H1 (cell line): ENCODE data around the gene ARHGAP8. TPM values are rescaled to one million over a fixed set of nuclear protein-coding genes. Genes with fewer than 3 reads are reported as not detected.

Experiments
- CTCF ChIA-PET: fragments of 300-600 bp; sonication (Branson Sonifier 250); formaldehyde crosslinking; loops from one replicate; lab custom pipeline; 2021; ENCODE audit not compliant: partially characterized antibody; lab: Charles Lee
- POLR2A ChIA-PET: fragments of 300-600 bp; sonication (Branson Sonifier 250); formaldehyde crosslinking; loops from one replicate; lab custom pipeline; 2021; ENCODE audit warnings: inconsistent platforms; ENCODE audit not compliant: partially characterized antibody; lab: Charles Lee
- DNase-seq, 2 experiments: peaks; one replicate each; pipeline versions ENCODE4 v3.0.0 to v3.0.0-alpha.2; 2010 to 2022; ENCODE audit warnings: low spot score in 2 of 2, low read depth in 1 of 2, mixed read lengths in 1 of 2
- FAIRE-seq: peaks from 2 replicates; lab custom pipeline; 2011; peaks lifted over from hg19 to GRCh38; lab: Jason Lieb, UNC
- H2AFZ ChIP-seq: 2 replicates; pipeline ENCODE4 v1.8.1; 2012; ENCODE audit warnings: low read length, inconsistent platforms
- H2AK5ac ChIP-seq: 2 replicates; pipeline ENCODE4 v1.6.1; 2013; ENCODE audit warnings: low read depth, low read length
- H2BK120ac ChIP-seq: replicated peaks from 2 replicates; pipeline ENCODE3; 2013; ENCODE audit warnings: low read depth, low read length, inconsistent platforms
- H2BK12ac ChIP-seq: 2 replicates; pipeline ENCODE4 v1.6.1; 2013; ENCODE audit warnings: low read depth, low read length
- H2BK15ac ChIP-seq: 2 replicates; pipeline ENCODE4 v1.6.1; 2013; ENCODE audit warnings: low read length
- H2BK20ac ChIP-seq: 2 replicates; pipeline ENCODE4 v1.6.1; 2013; ENCODE audit warnings: low read length
- H2BK5ac ChIP-seq: 2 replicates; pipeline ENCODE4 v1.6.1; 2013; ENCODE audit warnings: low read depth, low read length
- H3K14ac ChIP-seq: 2 replicates; pipeline ENCODE4 v1.6.1; 2013; ENCODE audit warnings: inconsistent platforms; ENCODE audit not compliant: insufficient read length
- H3K18ac ChIP-seq: 2 replicates; pipeline ENCODE4 v1.6.1; 2013; ENCODE audit warnings: low read length; ENCODE audit errors: extremely low read depth
- H3K23ac ChIP-seq: 2 replicates; pipeline ENCODE4 v1.6.1; 2013; ENCODE audit warnings: inconsistent platforms; ENCODE audit not compliant: insufficient read length
- H3K23me2 ChIP-seq: 2 replicates; pipeline ENCODE4 v1.6.1; 2013; ENCODE audit warnings: low read depth, low read length
- H3K27ac ChIP-seq: 2 replicates; pipeline ENCODE4 v1.6.1; 2011; ENCODE audit warnings: low read depth, low read length, inconsistent platforms
- H3K27me3 ChIP-seq, 4 experiments: replicated peaks in 1 of 4; 1 replicate in 1 of 4; 2 replicates in 3 of 4; pipeline versions ENCODE4 v1.6.1 to v1.8.1; 2011 to 2013; ENCODE audit warnings: low read length in 3 of 4, mild to moderate bottlenecking in 3 of 4, inconsistent platforms in 2 of 4, mixed read lengths in 2 of 4, moderate library complexity in 1 of 4; ENCODE audit not compliant: control insufficient read depth in 3 of 4, insufficient read depth in 3 of 4; ENCODE audit errors: extremely low read depth in 1 of 4
- H3K36me3 ChIP-seq, 4 experiments: 2 replicates each; pipeline versions ENCODE4 v1.6.1 to v1.8.1; 2011 to 2013; ENCODE audit warnings: mild to moderate bottlenecking in 4 of 4, low read length in 3 of 4, moderate library complexity in 2 of 4, control low read depth in 1 of 4, inconsistent platforms in 1 of 4; ENCODE audit not compliant: insufficient read depth in 4 of 4, control insufficient read depth in 2 of 4
- H3K4ac ChIP-seq: replicated peaks from 2 replicates; pipeline ENCODE3; 2013; ENCODE audit warnings: low read length, low read depth, mixed read lengths, inconsistent platforms; ENCODE audit not compliant: insufficient read length
- H3K4me1 ChIP-seq, 4 experiments: replicated peaks in 1 of 4; 1 replicate in 1 of 4; 2 replicates in 3 of 4; pipeline versions ENCODE4 v1.6.1 to v1.8.1; 2011 to 2013; ENCODE audit warnings: low read length in 3 of 4, inconsistent platforms in 2 of 4, mixed read lengths in 1 of 4; ENCODE audit not compliant: insufficient read depth in 4 of 4, control insufficient read depth in 3 of 4
- H3K4me2 ChIP-seq, 2 experiments: 2 replicates each; pipeline versions ENCODE4 v1.6.1 to v1.8.1; 2011 to 2013; ENCODE audit warnings: low read depth in 2 of 2, low read length in 2 of 2, control low read depth in 1 of 2, inconsistent platforms in 1 of 2, mild to moderate bottlenecking in 1 of 2; ENCODE audit not compliant: insufficient read depth in 1 of 2
- H3K4me3 ChIP-seq, 4 experiments: fragments of 200-600, 300-600 bp in 1 of 4; sonication (generic), shearing (Covaris generic), sonication (Bioruptor Twin) in 1 of 4; 2 replicates each; pipeline versions ENCODE4 v1.5.1 to v1.8.1; 2011 to 2016; ENCODE audit warnings: low read length in 4 of 4, low read depth in 3 of 4, control low read depth in 2 of 4, inconsistent platforms in 2 of 4, mild to moderate bottlenecking in 2 of 4, mixed read lengths in 1 of 4, moderate library complexity in 1 of 4; ENCODE audit not compliant: insufficient read depth in 2 of 4; ENCODE audit errors: extremely low read depth in 1 of 4
- H3K56ac ChIP-seq: replicated peaks from 2 replicates; pipeline ENCODE3; 2013; ENCODE audit warnings: low read depth, mild to moderate bottlenecking, mixed read lengths, low read length, inconsistent platforms; ENCODE audit not compliant: insufficient read length
- H3K79me1 ChIP-seq: 2 replicates; pipeline ENCODE4 v1.6.1; 2013; ENCODE audit warnings: low read depth, low read length, control low read depth
- H3K79me2 ChIP-seq, 2 experiments: 2 replicates each; pipeline versions ENCODE4 v1.6.1 to v1.8.1; 2012 to 2013; ENCODE audit warnings: low read length in 2 of 2, mild to moderate bottlenecking in 2 of 2, inconsistent platforms in 1 of 2; ENCODE audit not compliant: insufficient read depth in 2 of 2, control insufficient read depth in 1 of 2
- H3K9ac ChIP-seq, 4 experiments: replicated peaks in 1 of 4; 1 replicate in 1 of 4; 2 replicates in 3 of 4; pipeline versions ENCODE4 v1.6.1 to v1.8.1; 2011 to 2013; ENCODE audit warnings: low read depth in 3 of 4, low read length in 3 of 4, control low read depth in 2 of 4, mild to moderate bottlenecking in 2 of 4, moderate library complexity in 2 of 4, inconsistent platforms in 1 of 4; ENCODE audit errors: extremely low read depth in 1 of 4
- H3K9me3 ChIP-seq, 2 experiments: 2 replicates each; pipeline versions ENCODE4 v1.6.1 to v1.8.1; 2012 to 2013; ENCODE audit warnings: mild to moderate bottlenecking in 2 of 2, moderate library complexity in 2 of 2, control low read depth in 1 of 2, inconsistent platforms in 1 of 2, low read depth in 1 of 2, low read length in 1 of 2, mixed read lengths in 1 of 2; ENCODE audit not compliant: insufficient read depth in 2 of 2
- H4K20me1 ChIP-seq, 2 experiments: replicated peaks in 1 of 2; 2 replicates each; pipeline versions ENCODE3 to v1.8.1; 2011 to 2013; ENCODE audit warnings: inconsistent platforms in 2 of 2, low read length in 2 of 2, mild to moderate bottlenecking in 1 of 2; ENCODE audit not compliant: insufficient read depth in 2 of 2, control insufficient read depth in 1 of 2
- H4K5ac ChIP-seq: 2 replicates; pipeline ENCODE4 v1.6.1; 2013; ENCODE audit warnings: low read length, low read depth, mixed read lengths, inconsistent platforms; ENCODE audit not compliant: insufficient read length
- H4K8ac ChIP-seq: 2 replicates; pipeline ENCODE4 v1.8.0; 2013; ENCODE audit warnings: mild to moderate bottlenecking, moderate library complexity, low read length, inconsistent platforms; ENCODE audit not compliant: insufficient read depth; ENCODE audit errors: extremely low read depth
- H4K91ac ChIP-seq: replicated peaks from 2 replicates; pipeline ENCODE3; 2013; ENCODE audit warnings: low read length, mixed read lengths, inconsistent platforms; ENCODE audit not compliant: insufficient read length
- CEBPB ChIP-seq: IDR thresholded peaks from 2 replicates; pipeline ENCODE4 v1.6.1; 2012; ENCODE audit warnings: low read depth, low read length
- CHD1 ChIP-seq: IDR thresholded peaks from 2 replicates; pipeline ENCODE4 v1.6.1; 2012; ENCODE audit warnings: low read depth, low read length, improper control_type of control experiment
- CREB1 ChIP-seq: IDR thresholded peaks from 2 replicates; pipeline ENCODE4 v1.6.1; 2012; ENCODE audit warnings: inconsistent platforms
- CTBP2 ChIP-seq: IDR thresholded peaks from 2 replicates; pipeline ENCODE4 v1.7.0; 2011; ENCODE audit warnings: borderline replicate concordance, mild to moderate bottlenecking, moderate library complexity, mixed read lengths, low read length; ENCODE audit not compliant: insufficient read depth, insufficient read length
- EGR1 ChIP-seq: IDR thresholded peaks from 2 replicates; pipeline ENCODE4 v1.6.1; 2011; ENCODE audit warnings: low read depth, low read length, borderline replicate concordance
- HDAC2 ChIP-seq, 2 experiments: fragments of 300-600 bp in 1 of 2; sonication (generic) in 1 of 2; IDR thresholded peaks; 2 replicates each; pipeline ENCODE4 v1.6.1; 2011 to 2012; ENCODE audit warnings: low read depth in 2 of 2, low read length in 2 of 2, mild to moderate bottlenecking in 2 of 2, moderate library complexity in 2 of 2, borderline replicate concordance in 1 of 2, inconsistent platforms in 1 of 2
- POLR2A ChIP-seq, 2 experiments: IDR thresholded peaks; 1 replicate in 1 of 2; 2 replicates in 1 of 2; pipeline ENCODE4 v1.6.1; 2011; ENCODE audit warnings: low read depth in 2 of 2, low read length in 2 of 2, mild to moderate bottlenecking in 2 of 2; ENCODE audit errors: control extremely low read depth in 1 of 2
- POLR2AphosphoS5 ChIP-seq: IDR thresholded peaks from 2 replicates; pipeline ENCODE4 v1.6.1; 2011; ENCODE audit warnings: low read depth, low read length
- RBBP5 ChIP-seq: IDR thresholded peaks from 2 replicates; pipeline ENCODE4 v1.7.1; 2012; ENCODE audit warnings: low read depth, mild to moderate bottlenecking, inconsistent platforms, low read length, moderate library complexity, borderline replicate concordance
- SAP30 ChIP-seq: fragments of 300-600 bp; sonication (generic); IDR thresholded peaks from 2 replicates; pipeline ENCODE4 v1.7.1; 2012; ENCODE audit warnings: low read length, moderate library complexity, mild to moderate bottlenecking, inconsistent platforms; ENCODE audit not compliant: insufficient read depth, insufficient replicate concordance
- SIRT6 ChIP-seq: IDR thresholded peaks from one replicate; pipeline ENCODE4 v1.7.1; 2012; ENCODE audit warnings: low read length, inconsistent platforms
- SRF ChIP-seq: IDR thresholded peaks from 2 replicates; pipeline ENCODE4 v1.6.1; 2011; ENCODE audit warnings: mild to moderate bottlenecking, low read depth, low read length, moderate library complexity
- TCF12 ChIP-seq: IDR thresholded peaks from 2 replicates; pipeline ENCODE4 v1.6.1; 2011; ENCODE audit warnings: low read depth, mild to moderate bottlenecking, low read length
- USF2 ChIP-seq: IDR thresholded peaks from 2 replicates; pipeline ENCODE4 v1.6.1; 2011; ENCODE audit warnings: low read length, improper control_type of control experiment
- WGBS, 2 experiments: shearing (Covaris generic) in 1 of 2; methylation state at CpG; one replicate each; pipeline versions ENCODE4 v1.1.6 to v1.1.7; 2013 to 2015; ENCODE audit warnings: low lambda C conversion rate in 2 of 2, mixed read lengths in 2 of 2, inconsistent platforms in 1 of 2, low coverage in 1 of 2, missing lambda C conversion rate in 1 of 2; ENCODE audit not compliant: insufficient replicate concordance in 2 of 2, insufficient coverage in 1 of 2, insufficient read length in 1 of 2; ENCODE audit errors: extremely low coverage in 1 of 2, missing lambda C conversion rate in 1 of 2; 5-methylcytosine and 5-hydroxymethylcytosine counted together
- polyA plus RNA-seq, 7 experiments: library from polyadenylated mRNA; depleted of rRNA in 3 of 7; stranded (reverse) in 5 of 7; unstranded in 2 of 7; fragments of >200 nt in 5 of 7; fragments of 200-250 nt in 2 of 7; gene quantifications; 1 replicate in 5 of 7; 2 replicates in 1 of 7; 4 replicates in 1 of 7; pipeline versions ENCODE4 v1.2.1 to v1.2.3, GENCODE V29; 2011 to 2013; ENCODE audit warnings: missing spikeins in 2 of 7, mixed read lengths in 2 of 7
- total RNA-seq: library from RNA; stranded (reverse); fragmentation: NEBNext Ultra II Directional; extraction: Animal tissue kit (Norgen Biotek cat#: 25700); gene quantifications from 2 replicates; pipeline ENCODE4 v1.2.1, GENCODE V29; 2021

ARHGAP8 gene
- total and polyA plus RNA-seq, 2 of the 8 experiments (the other 6 are each of a cell fraction or from before 2014, with no cell fraction given) = 35.6 to 47.7 TPM

GRCh38 chr22:44818727-44819126 lies 66.4 kb downstream of the ARHGAP8 start:
- no peaks in the 10 kb centered on the region for H3K79me2 ChIP-seq
- H2BK15ac ChIP-seq = no peak overlapping the region
- H4K5ac ChIP-seq = no peak overlapping the region
- no peak overlapping the region for H2BK120ac ChIP-seq
- no peak overlapping the region for H2AK5ac ChIP-seq
- H3K56ac ChIP-seq = no peak overlapping the region
- peaks cover 0 to 1% of the 10 kb centered on the region in 2 experiments for H4K20me1 ChIP-seq
- no peak overlapping the region for H2AFZ ChIP-seq
- no peak overlapping the region for H4K8ac ChIP-seq
- H3K27ac ChIP-seq = no peak overlapping the region
- H3K4me1 ChIP-seq = peaks cover 0 to 13% (median 7%) of the 10 kb centered on the region in 4 experiments; a peak in 6 of 7 replicates
- no peaks in the 10 kb centered on the region for H3K23me2 ChIP-seq
- ChIA-PET CTCF (interaction anchor here (0.9 to 2.6 kb wide), 6 partner anchors 11 to 185 kb away, joined by 3 to 13 read pairs (median 5); no protein-coding TSS in a partner anchor), POLR2A (interaction anchor here (0.6 kb wide), 1 partner anchor 17 kb away, joined by 3 read pairs; no protein-coding TSS in a partner anchor)
- no peak for FAIRE-seq
- H2BK20ac ChIP-seq = no peak overlapping the region
- no peaks in the 10 kb centered on the region for H3K79me1 ChIP-seq
- H3K4ac ChIP-seq = no peak overlapping the region
- H3K4me3 ChIP-seq = no peak overlapping the region
- no peak overlapping the region for H3K9ac ChIP-seq
- peaks cover 0 to 6% (median 4%) of the 10 kb centered on the region in 4 experiments; a peak in 3 of 8 replicates for H3K36me3 ChIP-seq
- no peak overlapping the region for H2BK12ac ChIP-seq
- no peak overlapping the region for H2BK5ac ChIP-seq
- H3K9me3 ChIP-seq = no peaks in the 10 kb centered on the region
- H3K4me2 ChIP-seq = no peak overlapping the region
- H3K27me3 ChIP-seq = no peaks in the 10 kb centered on the region
- WGBS, 2 experiments = 95% methylated on average over 4 of the region's 5 CpGs; no CpG with 5 or more reads in 1 of the 2 experiments
- DNase-seq = no peak
- no peak overlapping the region for H4K91ac ChIP-seq
- H3K18ac ChIP-seq = no peak overlapping the region
- no peak overlapping the region for H3K14ac ChIP-seq
- no peak overlapping the region for H3K23ac ChIP-seq
- TF ChIP-seq SIRT6 (no peak), USF2 (no peak), POLR2A (IDR thresholded peaks at IDR 0.05; ENCODE audit: control extremely low read depth in 1 of 2, low read depth in 2 of 2, low read length in 2 of 2) (no peak), RBBP5 (no peak), EGR1 (no peak), CTBP2 (no peak), CHD1 (no peak), POLR2AphosphoS5 (no peak), SRF (no peak), CREB1 (no peak), SAP30 (no peak), HDAC2 (IDR thresholded peaks at IDR 0.05; ENCODE audit: borderline replicate concordance in 1 of 2, low read depth in 2 of 2, low read length in 2 of 2) (no peak), CEBPB (no peak), TCF12 (no peak)
